NCI-H146 treated with DMSO at 0.1 percent for 48 hours (cell line): ENCODE measurements around the gene SLC6A6.

Experiments
- DNase-seq: peaks from one replicate; lab custom pipeline; 2025; ENCODE audit not compliant: unreplicated experiment; lab: John Stamatoyannopoulos, UW

Gene SLC6A6

DNA sequence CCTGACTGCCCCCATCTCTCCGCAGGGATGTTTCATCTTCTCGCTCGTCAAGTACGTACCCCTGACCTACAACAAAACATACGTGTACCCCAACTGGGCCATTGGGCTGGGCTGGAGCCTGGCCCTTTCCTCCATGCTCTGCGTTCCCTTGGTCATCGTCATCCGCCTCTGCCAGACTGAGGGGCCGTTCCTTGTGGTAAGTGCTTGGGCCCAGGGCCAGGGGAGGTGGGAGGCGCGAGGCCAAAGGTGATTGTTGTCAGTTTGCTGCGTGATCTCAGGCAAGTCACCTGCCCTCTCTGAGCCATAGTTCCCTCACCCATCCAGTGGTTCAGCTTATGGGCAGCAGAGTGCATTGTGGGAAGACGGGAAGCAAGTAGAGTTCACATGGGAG is 79.2 kb downstream of the SLC6A6 start:
- DNase-seq, result no peak

DNA sequence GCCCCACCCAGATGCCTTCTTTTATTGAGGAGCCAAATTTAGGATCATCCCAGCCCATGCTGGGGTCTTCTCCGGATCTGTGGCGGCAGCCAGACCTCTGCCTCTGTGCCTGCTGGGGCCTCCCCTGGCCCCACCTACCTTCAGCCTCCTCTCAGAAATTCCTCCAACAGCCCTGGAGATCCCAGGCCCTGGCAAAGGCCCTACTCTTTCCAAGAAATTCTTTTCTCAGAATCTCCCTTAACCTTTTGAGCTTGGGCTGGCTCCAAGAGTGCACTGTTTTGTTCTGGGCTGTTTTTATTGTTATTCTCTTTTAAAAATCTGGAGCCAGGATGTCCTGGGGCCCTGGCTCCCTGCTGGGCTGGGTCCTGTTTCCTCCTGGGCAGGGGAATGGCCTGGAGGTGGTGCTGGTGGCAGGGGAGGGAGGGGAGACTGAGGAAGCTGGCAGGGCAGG is 79.9 kb downstream of the SLC6A6 start:
- DNase-seq, result no peak

DNA sequence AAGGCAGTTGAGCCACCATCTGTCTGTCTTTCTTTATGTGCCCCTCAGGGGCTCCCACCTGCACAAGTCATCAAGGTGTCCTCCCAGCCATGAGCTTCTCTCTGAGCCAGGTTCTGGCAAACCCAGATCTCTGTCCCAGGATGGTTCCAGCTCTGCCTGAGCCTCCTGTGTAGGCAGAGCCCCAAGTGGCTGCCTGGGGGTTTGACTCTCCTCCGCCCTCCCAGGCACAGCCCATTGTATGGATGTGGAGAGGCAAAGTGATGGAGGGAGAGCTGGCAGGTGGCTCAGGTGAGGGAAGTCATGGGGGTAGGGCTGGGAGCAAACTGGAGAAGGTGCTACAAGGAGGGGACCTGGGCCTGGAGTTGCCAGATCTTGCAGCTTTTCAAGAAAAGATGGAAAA is 80.9 kb downstream of the SLC6A6 start:
- DNase-seq, result no peak

DNA sequence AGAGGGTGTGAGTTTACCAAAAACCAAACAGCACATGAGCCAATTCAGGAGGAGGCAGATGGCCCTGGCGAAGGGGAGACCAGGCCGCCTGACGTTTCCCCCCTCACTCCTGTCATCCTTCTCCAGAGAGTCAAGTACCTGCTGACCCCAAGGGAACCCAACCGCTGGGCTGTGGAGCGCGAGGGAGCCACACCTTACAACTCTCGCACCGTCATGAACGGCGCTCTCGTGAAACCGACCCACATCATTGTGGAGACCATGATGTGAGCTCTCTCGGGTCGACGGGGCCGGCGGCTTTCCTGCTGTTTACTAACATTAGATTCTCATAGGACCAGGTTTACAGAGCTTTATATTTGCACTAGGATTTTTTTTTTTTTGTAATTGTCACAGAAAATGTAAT is 82.3 kb downstream of the SLC6A6 start:
- no peak for DNase-seq

DNA sequence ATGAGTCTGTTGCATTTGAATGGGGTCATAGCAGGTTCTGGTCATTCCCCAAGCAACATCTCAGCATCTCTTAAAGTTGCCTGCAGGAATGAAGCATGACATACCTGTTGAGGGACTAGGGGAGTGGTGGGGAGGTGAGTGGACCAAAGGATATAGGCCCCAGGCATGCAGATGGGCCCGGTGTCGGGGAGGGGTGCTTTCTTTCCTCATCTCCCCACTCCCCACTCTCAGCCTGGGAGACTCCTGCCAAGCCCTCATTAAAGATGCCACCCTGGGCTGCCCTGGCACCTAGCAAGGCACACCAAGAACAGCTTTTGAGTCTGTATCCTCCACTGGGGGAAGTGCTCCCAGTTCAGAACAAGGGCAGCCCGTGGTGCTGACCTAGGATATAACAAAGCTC is 83.6 kb downstream of the SLC6A6 start:
- no peak for DNase-seq

DNA sequence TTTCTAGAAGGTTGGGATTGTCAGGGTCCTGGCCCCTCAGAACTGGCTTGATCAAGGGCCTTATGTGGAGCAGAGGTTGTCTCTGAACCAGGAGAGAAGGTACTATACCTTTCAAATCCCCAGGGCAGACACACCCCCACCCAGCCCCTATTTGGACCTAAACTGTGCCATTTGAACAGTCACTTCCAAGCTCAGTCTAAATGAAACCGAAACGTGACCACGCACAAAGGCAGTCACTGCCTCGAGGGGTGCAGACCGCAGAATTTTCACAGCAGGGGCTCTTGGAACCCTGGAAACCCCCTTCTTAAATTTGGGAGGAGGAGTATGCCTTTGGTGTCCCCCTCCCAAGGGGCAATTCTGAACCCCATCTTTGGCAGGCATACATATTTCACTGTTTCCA is 84.1 kb downstream of the SLC6A6 start:
- DNase-seq, result no peak

DNA sequence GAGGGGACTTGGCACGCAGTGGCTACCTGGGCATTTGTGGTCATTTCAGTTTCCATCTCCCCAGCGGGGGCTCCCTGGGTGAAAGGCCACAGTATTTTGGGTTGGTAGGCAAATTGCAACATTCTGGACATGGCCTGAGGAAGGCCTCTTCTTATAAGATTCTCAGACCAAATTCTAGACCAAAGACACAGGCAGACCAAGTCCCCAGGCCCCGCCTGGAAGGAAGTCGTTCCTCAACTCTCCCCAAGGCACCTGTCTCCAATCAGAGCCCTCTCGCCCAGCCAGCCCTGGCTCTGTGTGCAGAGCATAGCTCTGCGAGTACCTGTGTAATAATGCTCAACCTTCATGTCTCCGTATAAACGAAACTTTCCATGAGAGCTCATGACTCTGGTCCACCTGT is 84.7 kb downstream of the SLC6A6 start:
- no peak for DNase-seq

DNA sequence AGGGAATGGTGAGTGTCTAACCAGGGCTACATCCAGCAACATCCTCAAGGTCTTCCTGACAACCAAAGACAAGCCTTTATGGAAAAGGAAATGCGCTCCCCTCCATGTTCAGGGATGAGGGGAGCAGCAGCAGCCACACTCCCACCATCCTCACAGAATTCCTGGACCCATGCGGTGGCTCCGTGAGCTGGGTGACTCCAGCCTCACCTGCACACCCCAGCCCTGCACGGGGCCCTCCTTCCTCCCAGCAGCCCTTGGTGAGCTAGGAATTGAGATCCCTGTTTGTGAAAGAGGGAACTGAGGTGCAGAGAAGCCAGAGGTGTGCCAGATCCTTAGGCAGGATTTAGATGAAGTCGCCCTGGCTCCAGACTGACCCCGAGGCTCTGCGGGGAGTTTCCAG is 85.4 kb downstream of the SLC6A6 start:
- DNase-seq, result no peak

DNA sequence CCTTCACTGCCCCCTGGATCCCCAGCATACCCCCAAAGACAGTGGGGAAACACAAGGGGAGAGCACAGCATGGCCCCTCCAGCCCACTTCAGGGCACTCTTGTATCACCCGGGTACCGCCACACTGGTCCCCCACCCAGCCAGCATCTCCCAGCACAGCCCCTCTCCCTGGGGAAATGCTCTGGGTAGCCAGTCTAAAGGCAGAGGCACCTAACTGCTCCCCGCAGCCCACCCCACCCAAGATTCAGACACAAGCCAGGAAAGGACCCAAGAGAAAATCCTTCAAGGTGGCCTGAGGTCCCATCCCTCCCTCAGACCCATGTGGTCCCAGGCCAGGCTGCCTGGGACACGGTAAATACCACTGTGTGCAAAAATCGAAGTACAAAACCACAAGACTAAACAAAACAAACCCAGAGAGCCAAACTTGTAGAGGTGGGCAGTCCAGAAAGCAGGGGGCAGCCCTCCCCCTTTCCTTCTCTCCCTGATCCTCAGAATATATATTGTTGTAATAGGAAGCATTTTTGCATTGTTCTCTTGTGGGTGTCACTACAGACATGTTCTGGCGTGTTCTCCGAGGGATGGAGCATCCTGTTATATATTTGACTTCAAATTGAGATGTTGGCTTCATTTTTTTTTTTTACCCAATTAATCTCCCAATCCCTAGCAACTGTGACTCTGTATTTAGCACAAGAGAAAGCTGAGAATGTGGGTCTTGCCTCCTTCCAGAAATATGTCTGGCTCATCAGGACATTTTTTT is 86.1 kb downstream of the SLC6A6 start:
- DNase-seq, result no peak

DNA sequence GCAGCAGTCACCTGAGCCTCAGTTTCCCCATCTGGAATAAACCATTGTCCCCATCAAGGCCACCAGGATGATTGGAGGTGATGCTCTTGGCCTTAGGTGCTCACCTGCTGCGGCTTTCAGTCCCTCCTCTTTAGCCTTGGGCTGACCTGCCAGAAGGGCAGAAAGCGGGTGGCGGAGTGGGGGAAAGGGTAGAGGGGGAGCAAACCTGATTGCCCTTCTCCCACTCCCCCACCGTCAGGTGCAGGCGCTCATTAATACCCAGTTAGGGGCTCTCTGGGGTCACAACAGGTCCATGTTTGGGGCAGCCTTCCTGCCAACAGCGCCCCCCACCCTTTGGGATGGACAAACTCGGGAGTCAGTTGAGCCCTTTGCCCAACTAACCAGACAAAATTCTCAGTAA is 87.2 kb downstream of the SLC6A6 start:
- DNase-seq, result no peak

DNA sequence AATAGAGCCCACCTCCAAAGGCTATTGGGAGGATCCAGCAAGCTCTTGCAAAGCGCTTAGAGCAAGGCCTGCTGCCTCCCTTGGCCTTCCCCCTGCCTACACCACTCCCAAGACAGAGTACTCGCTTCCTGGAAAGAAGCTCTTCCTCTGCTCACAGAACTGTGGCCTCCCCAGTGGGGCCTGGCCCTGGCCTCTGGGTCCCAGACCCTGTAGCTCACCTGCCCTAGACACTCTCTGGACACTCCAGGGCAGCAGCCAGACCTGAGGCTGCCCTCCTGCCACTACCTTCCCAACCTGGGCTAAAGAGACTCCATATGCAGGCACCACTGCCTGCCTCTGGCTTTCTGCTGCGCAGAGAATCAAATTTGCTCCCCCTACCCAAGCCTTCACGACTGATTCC is 87.8 kb downstream of the SLC6A6 start:
- DNase-seq, result no peak

DNA sequence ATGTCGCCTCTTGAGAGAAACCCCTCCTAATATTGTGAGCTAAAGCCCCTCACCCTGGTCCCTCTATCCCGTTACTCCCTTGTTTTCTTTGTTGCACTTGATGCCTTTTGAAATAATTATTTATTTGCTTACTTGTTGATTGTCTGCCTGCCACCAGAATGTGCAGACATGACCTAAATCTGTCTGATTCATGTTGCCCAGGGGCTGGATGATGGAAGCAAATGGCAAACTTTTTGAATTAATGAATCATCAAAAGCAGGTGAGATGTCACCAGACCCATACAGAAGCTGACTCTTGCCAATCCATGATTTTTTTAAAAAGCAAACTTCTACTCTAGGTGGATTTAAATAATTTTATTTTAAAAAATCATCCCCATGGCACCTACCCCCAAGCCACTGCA is 88.4 kb downstream of the SLC6A6 start:
- DNase-seq, result no peak

DNA sequence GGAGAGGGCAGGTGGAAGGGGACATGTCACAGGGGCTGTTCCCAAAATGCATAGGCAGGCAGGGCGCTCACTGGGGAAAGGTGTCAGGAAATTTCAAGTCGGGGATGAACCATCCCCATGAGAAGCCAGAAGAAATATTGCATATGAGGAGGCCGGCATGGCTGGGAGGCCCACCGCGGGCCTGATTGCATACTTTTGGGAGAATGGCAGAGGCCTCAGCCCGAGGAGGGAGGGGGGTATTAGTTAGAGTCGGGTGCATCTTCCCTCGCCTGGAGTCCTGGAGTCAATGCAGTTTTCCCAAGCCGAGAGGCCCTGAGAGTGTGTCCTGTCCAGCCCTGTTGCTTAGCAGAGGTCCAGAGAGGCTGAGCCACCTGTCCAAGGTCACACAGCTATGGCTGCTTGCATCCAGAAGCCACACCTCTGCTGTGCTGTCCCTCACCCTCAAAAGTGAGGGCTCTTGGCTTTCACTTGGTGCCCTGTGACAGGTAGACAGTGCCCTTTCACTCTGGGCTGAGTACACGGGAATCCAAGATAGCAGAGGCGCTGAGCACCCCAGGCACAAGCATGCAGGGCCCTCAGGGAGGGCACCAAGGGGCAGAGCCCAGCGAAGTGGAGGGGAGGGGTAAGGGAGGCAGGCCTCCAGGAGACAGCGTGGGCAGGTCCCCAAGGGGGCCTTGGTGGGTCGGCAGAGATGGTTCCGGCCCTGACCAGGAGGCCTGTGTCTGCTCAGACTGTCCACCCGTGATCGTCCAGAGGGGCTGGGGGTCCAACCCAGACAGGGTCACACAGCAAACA is 89.2 kb downstream of the SLC6A6 start:
- no peak for DNase-seq

DNA sequence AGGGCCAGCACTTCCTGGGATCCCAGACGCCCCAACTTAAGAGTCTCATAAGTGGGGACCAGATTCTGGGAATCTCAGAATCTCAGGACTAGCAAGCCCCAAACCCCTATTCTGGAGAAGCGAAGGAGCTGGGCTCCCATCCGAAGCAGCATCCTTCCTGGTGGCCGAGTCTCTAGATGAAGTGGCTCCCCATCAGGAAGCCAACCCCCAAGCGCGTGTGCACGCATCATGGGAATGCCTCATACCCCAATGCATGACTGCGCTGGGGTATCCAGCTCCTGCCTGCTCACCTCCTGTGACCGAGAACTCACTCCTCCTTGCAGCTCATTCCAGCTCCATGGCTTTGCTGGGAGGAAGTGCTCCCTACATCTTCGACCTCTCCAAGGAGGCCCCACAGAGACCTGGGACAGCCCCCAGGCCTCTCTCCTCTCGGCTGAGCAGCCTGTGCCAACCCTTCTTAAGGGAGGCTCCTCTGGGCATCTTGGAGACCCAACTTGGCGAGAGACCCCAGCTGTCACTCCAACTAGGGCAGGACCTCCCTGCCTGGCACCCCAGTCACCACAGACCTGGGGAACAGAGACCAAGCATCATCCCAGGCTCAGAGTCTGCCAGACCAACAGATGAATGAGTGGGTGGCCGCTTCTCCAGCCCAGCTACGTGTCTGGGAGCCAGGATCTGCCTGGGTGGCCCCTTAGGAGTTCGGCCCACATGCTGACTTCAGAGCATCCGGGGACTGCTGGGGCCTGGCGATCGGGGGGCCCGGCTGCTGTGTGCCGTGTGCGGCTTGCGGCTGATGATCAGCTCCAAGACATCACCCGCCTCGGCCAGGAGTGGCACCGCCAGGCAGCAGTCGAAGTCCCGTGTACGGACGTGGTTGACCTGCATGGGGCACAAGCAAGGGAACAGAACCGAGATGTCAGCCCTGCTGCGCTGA is 90.8 kb downstream of the SLC6A6 start:
- DNase-seq, result no peak

DNA sequence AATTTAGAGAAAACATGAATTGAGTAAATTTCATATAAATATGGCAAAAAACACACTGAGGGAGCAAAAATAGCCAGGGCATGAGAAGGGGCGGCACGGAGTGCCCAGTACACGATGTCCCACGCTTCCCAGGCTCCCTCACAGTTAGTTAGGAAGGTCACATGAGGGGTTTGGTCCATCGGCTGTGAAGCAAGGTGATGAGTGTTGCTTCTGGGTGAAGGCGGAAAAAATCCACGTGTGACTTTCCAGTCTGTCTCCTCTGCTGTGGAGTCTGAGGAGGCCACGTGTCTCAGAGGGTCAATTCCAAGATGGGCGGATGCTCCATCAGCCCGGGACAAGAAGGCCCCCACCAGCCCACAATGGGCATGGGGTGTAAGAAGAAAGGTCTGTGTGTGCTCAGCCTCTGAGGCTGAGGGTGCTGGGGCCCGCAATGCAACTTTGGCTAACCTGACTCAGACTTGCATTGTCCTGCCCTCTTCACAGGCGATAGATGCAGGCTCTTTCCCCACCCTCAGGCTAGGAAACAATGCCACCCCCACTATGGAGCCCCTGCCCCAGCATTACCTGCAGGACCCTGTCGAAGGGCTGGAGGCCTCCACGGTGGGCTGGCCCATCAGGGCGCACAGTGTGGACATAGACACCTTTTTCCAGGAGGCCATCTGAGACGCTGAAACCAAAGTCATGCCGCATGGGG is 92.0 kb downstream of the SLC6A6 start:
- DNase-seq, result no peak

DNA sequence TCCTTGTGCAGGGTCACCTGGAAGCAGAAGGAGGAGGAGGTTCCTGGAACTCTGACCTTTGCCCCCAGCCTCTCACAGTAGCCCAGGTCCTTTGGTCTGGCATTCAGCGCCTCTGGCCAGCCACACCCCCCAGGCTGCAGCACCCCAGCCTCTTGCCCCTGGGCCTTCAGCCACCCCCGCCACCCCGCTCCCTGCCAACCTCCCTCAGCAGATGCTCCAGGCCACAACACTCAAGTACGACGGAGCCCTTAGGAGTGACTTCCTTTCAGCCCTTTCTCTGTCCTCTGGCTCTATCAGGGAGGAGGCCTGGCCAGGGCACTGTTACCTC is 92.5 kb downstream of the SLC6A6 start:
- no peak for DNase-seq

DNA sequence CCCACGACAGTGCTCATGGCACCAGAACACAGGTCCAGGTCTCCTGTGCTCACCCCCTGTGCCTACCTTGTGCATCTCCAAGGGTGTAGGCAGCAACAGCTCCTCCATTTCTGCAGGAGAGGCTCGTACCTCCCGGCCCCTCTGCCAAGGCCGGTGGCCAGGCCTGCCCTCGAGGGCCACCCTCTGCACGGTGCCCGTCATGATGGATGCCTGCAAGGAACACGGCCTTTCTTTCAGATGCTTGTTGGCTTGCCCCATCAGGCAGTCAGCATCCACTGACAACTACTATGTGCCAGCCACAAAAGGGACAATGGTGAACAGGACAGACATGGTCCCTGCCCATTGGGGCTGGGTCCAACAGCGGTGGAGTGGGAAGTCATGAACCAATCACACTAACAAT is 93.9 kb downstream of the SLC6A6 start:
- DNase-seq, result no peak

DNA sequence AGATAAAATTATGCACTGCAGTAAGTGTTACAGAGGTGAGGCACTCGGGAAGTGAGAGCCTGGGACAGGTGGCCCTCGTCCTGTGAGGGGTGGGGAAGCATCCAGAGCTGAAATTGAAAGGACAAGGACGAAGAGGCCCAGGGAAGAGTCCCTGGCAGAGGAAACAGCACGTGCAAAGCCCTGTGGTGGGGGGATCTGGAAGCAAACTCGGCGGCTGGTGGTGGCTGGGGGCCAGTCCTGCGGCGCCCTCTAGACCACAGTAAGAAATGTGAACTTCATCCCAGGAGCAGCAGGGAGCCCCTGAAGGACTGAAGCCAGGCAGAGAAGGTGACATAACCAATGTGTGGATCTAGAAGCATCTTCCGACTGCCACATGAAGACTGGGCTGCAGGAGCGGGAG is 94.9 kb downstream of the SLC6A6 start:
- no peak for DNase-seq

DNA sequence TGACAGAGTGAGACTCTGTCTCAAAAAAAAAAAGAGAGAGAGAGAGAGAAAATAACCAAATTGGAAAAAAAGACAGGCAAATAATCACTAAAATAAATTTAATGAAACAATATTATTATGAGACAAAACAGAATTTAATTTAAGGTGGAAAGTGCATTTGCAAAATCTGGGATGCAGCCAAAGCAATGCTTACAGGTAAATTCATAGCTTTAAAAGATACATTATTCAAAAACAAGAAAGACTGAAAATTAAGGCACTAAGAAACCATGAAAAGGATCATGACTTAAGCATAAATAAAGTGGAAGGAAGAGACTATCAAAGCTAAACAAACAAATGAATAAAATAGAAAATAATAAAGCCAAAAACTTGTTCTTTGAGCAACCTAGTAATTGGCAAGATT is 100.1 kb downstream of the SLC6A6 start:
- no peak for DNase-seq

DNA sequence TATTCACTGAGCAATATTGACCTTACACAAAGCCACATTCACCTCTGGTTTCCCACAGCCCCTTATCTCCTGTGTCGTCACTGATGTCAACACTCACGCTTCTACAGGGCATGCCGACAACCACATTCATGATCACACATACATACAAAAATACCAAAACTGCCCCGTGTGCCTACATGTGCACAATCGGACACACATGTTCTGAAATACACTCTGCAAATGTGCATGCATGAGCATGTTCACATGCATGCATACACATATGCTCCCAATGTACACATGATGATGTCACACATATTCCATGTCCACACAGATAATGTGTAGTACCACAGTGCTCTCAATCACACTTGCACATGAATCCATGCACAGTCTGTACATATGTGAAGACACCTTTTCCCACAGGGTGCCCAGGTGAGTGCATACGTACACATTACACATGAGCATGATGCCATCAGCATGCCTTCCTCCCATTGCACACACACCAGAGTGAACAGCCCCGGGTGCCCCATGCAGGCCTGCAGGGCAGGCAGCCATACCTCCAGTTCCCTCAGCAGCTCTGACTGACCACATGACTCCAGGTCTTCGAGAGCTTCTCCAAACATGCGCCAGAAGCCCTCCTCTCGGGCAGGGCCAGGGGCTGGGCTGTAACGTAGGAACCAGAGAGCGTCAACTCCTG is 100.8 kb downstream of the SLC6A6 start:
- no peak for DNase-seq

DNA sequence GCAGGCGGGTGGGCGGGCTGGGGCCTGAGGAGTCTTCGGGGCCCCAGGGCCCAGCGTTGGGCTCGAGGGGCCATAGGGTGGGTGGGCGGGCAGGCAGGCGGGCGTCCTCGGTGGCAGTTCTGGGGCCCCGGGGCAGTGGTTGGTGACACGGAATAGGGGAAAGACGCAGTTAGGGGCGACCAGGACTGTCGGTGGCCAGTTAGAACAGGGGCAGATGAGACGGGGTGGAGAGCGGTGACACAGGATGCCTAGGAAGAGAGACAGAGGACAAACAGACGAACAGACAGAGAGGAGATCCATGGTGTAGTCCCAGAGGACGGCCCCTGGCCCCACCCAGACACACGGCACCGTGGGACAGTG is 101.3 kb downstream of the SLC6A6 start:
- no peak for DNase-seq
